ENCODE measurements around the gene OR11H12. TPM values are rescaled to one million over a fixed set of nuclear protein-coding genes. Genes with fewer than 3 reads are reported as not detected.
"Not testable (repeated sequence)": the region's sequence is repeated elsewhere in the genome, so short reads cannot be mapped to it uniquely, and the experiment has no call there.

Gene OR11H12, protein sequence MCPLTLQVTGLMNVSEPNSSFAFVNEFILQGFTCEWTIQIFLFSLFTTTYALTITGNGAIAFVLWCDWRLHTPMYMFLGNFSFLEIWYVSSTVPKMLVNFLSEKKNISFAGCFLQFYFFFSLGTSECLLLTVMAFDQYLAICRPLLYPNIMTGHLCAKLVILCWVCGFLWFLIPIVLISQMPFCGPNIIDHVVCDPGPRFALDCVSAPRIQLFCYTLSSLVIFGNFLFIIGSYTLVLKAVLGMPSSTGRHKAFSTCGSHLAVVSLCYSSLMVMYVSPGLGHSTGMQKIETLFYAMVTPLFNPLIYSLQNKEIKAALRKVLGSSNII
- not detected for total RNA-seq
- long read RNA-seq = 0 reads

DNA sequence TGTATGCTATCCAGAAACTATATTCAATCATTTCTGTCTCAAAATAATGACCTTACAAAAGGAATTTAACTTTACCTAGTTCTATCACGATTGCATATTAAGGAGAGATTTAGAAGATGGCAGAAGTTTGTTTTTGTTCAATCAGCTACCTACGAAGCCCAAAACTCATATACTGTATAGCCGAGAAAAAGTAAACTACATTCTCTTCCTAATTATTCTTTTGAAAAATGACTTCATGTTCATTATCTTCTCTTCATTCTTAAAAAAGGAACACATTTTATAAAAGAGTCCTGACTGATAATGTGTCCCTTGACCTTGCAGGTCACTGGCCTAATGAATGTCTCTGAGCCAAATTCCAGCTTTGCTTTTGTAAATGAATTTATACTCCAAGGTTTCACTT lies at the start of gene OR11H12:
OR11H12 (plus strand) TSS at position 301 of the 400 bp plus-strand sequence; CDS start at position 301, 0 bp downstream.
- H3K4me1 ChIP-seq; DNase-seq; H3K4me3 ChIP-seq; H3K27me3 ChIP-seq; H3K9me3 ChIP-seq; ATAC-seq; H3K36me3 ChIP-seq; intact Hi-C loops (cut with DNase I); H3K27ac ChIP-seq: not testable (repeated sequence)

DNA sequence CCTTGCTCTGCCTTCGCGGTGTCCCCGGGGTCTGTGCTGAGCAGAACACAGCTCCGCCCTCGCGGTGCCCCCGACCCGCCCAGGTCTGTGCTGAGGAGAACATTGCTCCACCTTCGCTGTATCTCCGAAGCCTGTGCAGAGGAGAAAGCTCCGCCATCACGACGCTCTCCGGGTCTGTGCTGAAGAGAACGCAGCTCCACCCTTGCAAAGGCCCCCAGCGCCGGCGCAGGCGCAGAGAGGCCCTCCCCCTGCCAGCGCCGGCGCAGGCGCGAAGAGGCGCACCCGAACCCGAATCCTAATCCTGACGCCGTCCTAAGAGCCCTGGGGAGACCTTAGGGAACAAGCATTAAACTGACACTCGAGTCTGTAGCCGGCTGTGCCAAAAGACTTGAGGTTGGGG lies 18.0 kb upstream of the OR11H12 start:
- H3K4me3 ChIP-seq; H3K27me3 ChIP-seq; H3K27ac ChIP-seq; H3K36me3 ChIP-seq; intact Hi-C loops (cut with DNase I); H3K4me1 ChIP-seq; H3K9me3 ChIP-seq: not testable (repeated sequence)
- peak; percentile 20 for DNase-seq
- peak; percentile 19 for ATAC-seq

DNA sequence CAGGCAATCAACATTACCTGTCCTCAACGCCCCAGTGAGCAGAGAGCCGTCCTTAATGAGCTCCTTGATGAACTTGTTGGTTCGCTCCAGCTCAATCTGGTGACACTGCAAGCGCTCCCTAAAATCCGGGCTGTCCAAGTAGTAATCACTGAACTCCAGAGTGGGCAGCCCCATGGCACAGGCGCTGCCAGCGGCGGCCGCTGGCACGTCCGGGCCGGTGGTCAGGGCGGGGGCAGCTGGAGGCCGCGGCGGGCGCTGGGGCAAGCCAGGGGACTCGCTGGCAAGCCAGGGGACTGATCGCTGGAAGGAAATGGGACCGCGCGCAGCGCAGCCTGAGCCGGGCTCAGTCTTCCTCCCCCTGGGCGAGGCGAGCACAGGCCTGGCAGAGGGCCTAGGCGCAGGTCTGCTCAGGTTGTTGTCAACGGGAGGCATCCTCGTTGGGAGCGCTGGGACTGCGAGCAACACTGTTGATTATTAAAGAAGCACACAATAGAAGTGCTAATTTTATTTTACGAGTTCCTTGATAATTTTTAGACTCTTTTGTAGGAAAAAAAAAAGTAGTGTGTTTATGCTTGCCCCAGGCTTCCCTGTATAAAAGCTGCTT lies 25.8 kb downstream of the OR11H12 start:
- DNase-seq; H3K36me3 ChIP-seq; H3K27me3 ChIP-seq; H3K27ac ChIP-seq; intact Hi-C loops (cut with DNase I); H3K4me1 ChIP-seq; H3K9me3 ChIP-seq; H3K4me3 ChIP-seq: not testable (repeated sequence)
- peak; percentile 39 for ATAC-seq

DNA sequence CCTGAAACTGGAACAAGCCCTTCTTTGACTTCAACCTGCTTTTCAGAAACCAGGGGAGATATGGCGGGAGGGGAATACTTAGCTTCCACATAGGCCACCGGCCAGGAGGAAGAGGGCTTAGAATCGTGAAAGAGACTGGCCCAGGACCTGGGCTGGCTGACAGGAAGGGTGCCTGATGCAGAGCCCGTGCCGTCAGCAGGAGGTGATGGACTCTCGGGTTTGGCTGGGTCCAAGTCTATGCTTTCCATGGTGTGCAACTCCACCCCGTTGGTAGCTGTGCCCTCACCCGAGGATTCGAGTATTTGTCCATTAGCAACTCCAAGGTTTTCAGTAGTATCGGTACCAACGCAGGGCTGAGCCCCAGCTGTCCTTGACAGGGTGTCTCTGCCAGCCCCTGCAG lies 35.1 kb downstream of the OR11H12 start:
- H3K36me3 ChIP-seq; H3K4me1 ChIP-seq; H3K9me3 ChIP-seq; H3K4me3 ChIP-seq; H3K27me3 ChIP-seq; DNase-seq; H3K27ac ChIP-seq; intact Hi-C loops (cut with DNase I): not testable (repeated sequence)
- peak; percentile 50 for ATAC-seq

DNA sequence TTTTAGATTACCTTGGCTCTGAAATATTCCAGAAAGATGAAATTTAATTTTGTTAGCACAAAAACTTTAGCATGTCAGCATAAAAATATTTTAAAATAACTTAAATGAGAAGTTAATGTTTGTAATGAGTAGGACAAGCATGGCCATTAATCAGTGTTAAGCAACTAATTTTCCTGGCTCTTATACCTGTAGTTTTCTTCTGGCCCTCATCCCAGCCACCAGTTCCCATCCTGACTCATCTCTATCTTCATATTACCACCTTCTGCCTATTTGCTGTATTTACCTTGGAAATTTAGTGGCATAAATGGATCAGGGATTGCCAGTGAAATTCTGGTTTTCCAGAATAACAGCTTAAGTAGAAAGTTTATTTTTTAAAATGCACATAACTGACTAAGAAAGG lies 37.1 kb downstream of the OR11H12 start:
- H3K27ac ChIP-seq; H3K4me3 ChIP-seq; H3K36me3 ChIP-seq; H3K9me3 ChIP-seq; intact Hi-C loops (cut with DNase I); ATAC-seq; DNase-seq; H3K27me3 ChIP-seq; H3K4me1 ChIP-seq: not testable (repeated sequence)

DNA sequence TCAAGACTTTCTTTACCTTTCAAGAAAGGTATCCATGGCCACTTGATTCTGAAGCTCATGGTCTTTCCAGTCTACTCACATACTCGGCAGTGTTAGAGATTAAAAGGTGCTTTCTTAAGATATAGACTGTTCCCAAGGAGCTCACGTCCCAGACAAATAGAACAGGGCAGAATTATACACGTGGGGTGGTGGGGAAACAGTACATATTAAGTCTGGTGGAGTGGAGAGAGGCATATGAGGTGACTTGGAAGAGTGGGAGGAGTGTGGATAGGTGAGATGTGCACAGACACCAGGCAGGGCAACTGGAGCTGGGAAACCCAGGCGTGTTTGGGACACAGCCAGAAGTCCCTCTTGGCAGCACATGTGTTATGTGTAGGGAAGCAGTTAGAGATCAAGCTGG lies 37.9 kb downstream of the OR11H12 start:
- H3K9me3 ChIP-seq; H3K36me3 ChIP-seq; intact Hi-C loops (cut with DNase I); H3K27ac ChIP-seq; H3K4me3 ChIP-seq; H3K4me1 ChIP-seq; H3K27me3 ChIP-seq; DNase-seq; ATAC-seq: not testable (repeated sequence)

DNA sequence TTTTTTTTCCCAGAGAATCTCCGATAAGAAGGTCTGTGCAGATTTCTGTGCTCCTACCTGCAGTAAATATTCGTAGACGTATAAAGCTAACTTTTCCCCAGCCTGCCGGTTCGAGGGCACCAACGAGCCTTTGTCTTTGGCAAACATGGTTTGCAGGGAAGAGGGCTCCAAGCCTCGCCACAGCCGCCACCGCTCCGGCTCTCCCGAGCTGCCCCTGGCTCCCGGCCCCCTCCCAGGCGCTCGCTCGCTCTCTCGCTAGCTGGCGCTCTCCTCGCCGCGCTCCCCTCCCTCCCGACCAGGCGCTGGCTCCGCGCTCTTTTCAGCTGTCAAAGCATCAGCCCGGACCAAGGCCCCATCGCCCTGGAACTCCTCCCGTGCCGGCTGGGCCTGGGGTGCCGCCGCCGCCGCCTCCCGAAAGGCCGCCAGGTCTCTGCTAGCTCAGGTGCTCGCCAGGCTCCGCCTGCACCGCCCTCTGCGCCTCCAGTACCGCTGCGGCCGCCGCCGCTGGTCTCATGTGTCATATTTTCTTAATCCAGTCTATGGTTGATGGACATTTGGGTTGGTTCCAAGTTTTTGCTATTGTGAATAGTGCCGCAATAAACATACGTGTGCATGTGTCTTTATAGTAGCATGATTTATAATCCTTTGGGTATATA lies 45.3 kb downstream of the OR11H12 start:
- not testable (repeated sequence) for ATAC-seq

More for the DNA sequence above, 45.3 kb downstream of the OR11H12 start:
- intact Hi-C loops (cut with DNase I); DNase-seq; H3K4me1 ChIP-seq; H3K36me3 ChIP-seq; H3K9me3 ChIP-seq; H3K27me3 ChIP-seq; H3K27ac ChIP-seq; H3K4me3 ChIP-seq: not testable (repeated sequence)

All from upper lobe of right lung (tissue), 1 donor.